GM12873 (cell line): Measurements from ENCODE around the gene COL7A1.
A peak's percentile ranks its signal among the peaks of the same experiment; 100 is the strongest.

ENCODE experiments used
- TF ChIP-seq, protein P1 (sequence below): IDR thresholded peaks from 2 replicates; pipeline ENCODE4 v1.5.1; 2012; ENCODE audit warnings: low read depth, mild to moderate bottlenecking, moderate library complexity, low read length, control low read depth; ENCODE audit not compliant: insufficient read depth; ENCODE audit errors: missing control alignments

The COL7A1 gene

DNA sequence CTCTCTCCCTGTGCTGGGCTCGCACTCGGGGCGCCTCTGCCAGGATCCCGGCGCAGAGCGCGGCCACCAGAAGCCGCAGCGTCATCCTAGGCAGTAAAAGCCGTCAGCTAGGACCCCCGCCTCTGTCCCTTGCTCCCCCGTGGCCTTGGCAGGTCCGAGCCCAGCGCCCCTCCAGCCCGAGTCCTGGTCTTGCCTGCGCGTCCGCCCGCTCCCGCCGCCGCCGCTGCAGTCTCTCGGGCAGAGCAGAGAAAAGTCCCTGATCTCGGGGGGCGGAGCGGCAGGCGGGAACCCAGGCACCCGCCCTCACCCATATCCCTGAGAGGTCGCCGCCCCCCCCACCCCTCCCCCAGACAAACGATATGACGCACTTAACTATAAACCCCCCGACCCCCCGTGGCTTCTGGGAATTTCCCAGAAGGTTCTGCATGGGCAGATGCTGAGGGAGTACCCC is at the start of gene COL7A1:
COL7A1 (minus strand) TSS at position 255 of the 451 bp plus-strand sequence; CDS start at position 85, 170 bp downstream.
- TF ChIP-seq, protein P1, sequence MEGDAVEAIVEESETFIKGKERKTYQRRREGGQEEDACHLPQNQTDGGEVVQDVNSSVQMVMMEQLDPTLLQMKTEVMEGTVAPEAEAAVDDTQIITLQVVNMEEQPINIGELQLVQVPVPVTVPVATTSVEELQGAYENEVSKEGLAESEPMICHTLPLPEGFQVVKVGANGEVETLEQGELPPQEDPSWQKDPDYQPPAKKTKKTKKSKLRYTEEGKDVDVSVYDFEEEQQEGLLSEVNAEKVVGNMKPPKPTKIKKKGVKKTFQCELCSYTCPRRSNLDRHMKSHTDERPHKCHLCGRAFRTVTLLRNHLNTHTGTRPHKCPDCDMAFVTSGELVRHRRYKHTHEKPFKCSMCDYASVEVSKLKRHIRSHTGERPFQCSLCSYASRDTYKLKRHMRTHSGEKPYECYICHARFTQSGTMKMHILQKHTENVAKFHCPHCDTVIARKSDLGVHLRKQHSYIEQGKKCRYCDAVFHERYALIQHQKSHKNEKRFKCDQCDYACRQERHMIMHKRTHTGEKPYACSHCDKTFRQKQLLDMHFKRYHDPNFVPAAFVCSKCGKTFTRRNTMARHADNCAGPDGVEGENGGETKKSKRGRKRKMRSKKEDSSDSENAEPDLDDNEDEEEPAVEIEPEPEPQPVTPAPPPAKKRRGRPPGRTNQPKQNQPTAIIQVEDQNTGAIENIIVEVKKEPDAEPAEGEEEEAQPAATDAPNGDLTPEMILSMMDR = no peak

DNA sequence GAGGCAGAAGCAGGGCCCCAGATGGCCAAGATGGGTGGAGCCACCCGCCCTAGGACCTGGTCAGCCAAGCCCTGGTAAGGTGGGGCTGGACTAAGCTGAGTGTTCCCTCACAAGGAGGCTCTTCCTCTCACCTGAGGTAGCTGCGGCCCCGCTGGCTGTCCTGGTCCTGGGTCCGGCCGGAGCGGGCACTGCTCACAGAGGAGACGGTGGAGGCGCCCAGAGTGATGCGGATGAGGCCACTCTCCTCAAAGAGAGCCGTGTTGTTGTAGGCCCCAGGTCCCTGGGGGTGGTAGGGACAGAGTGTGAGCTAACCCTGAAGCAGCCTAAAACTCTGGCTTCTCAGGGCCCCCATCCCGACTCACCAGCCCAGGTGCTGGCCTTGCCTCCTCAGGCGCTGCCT is 47.5 kb upstream of the COL7A1 start:
- TF ChIP-seq, protein P1 = no peak

DNA sequence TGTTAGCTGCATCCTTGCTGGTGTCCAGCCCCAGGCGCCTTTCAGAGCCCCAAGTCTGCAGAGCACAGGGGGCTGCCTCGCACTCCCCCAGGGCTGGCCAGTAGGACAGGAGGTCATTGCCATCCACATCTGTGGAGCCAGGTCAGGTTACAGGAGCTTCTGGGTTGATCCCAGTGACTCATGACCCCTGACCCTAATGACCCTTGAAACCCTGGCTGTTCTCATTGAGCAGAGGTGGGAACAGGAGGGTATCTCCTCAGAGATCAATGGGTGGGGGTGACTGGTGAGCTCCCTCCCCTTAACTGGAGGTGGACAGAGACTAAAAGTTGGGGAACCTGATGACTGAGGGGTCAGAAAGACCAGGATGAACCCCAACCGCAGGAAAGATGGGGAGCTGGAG is 46.3 kb upstream of the COL7A1 start:
- TF ChIP-seq, protein P1 = no peak

DNA sequence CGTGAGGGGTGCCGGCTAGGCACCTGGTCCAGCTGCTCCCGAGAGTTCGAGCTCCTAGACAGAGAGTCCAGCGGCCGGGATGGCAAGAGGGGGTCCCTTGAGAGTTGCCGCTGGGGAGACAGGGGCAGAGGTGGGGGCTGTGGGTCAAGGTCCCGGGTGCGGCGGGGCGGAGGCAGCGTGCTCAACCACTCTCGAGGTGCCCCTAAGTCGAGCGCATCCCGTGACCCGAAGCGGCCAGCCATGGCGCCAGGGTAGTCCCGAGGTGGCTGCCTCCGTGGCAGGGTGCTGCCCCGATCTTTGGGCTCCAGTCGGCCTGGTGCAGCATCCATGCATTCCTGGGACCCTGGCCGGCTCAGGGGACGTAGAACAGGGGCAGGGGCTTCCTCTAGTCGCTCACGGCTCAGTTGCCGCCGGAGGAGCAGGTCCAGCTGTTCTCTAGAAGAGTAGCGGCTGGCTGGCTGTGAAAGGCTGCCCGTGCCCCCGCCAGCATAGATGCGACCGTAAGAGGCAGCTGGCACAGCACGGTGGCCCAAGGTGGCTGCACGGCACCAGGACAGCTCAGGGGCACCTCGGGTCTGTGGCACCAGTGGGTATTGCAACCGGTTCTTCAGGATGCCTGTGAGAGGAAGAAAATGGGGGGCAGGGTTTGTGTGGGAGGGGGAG is 44.9 kb upstream of the COL7A1 start:
- TF ChIP-seq, protein P1 = no peak

DNA sequence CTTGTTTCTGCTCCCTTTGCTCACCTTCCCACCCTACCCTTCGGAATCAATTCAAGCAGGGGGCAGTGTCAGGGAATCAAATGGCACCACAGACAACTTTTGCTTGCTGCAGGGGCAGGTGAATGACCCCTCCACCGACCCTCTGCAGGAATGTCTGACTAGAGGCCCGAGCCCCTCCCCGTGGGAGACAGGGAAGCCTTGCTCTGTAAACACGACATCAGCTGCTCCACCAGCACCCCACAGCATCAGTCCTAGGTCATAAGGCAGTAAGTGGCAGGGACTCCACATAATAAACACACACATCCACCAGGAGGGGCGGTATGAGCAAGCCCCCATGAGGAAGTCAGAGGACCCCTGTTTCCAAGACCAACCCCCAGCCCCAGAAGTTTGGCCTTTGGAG is 42.2 kb upstream of the COL7A1 start:
- TF ChIP-seq, protein P1 = no peak

DNA sequence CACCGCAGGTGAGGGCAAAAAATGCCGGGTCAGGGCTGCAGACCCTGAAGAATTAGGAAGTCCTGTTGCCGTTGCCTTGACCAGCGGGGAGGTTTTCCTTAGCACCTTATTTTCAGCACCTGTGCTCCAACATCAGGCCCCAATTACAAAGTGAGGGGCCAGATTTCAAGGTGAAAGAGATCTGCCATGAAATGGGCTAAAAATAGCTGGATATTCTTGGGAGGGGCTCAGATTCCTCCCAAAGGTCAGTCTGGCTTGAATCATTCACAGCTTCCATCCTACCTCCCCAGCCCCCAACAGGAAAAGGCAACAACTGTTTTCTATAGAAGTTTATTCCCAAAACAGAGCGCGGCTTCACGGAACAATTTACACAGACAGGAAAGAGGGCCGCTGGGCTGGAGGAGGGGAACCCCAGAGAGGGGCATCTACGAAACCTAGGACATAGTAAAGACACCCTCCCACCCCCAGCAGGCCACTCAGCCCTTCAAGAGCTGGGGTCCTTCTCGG is 41.1 kb upstream of the COL7A1 start:
- TF ChIP-seq, protein P1 = no peak

DNA sequence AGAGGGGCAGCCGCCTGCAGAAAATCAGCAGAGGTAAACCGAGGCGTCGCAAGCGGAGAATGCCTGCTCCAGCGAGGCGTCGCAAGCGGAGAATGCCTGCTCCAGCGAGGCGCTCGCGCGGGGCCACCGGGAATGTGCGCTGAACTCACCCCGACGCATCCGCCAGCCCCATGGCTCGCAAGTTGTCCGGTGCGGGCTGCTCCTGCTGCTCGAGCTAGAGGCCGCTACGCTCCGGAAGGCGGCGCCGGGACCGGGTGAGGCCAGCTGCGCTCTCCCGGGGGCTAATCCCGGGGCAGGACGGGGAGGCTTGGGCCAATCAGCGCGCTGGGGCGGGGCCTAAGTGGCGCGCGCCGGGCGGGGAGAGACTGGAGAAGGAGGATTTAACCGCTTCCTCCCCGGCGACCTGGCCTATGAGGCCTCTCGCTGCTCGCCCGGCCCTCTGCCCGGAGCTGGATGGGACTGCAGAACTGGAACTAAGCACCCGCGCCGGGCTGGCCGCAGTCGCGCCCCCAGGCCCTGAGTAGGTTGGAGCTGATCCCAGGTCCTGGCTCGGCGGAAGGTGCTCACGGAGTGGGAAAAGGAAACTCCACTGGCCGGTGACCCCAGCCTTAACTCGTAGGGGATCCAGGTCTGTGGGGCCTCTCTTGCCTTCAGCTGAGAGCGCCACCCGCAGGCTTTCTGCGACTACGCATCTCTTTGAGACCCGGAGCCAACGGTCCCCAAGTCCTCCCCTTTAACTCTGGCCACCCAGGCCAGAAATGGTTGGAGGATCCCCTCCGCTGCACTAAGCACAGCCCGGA is 40.3 kb upstream of the COL7A1 start, which contains the start of gene SLC26A6:
SLC26A6 (minus strand) TSS at position 240 of the 800 bp plus-strand sequence; CDS start at position 172, 68 bp downstream.
- TF ChIP-seq, protein P1 = peak; percentile 88
